GM23338 (cell line): ENCODE results near the gene PRM1. TPM values are rescaled to one million over a fixed set of nuclear protein-coding genes. Genes with fewer than 3 reads are reported as not detected.

Experiments
- ATAC-seq: fragments of 200-7000 bp; cut with Tn5 transposase; 3 replicates; pipeline ENCODE4 v1.9.1; 2020
- DNase-seq: peaks from one replicate; pipeline ENCODE4 v3.0.0-alpha.2; 2015; ENCODE audit warnings: low spot score
- H2AFZ ChIP-seq: fragments of 200-600 bp; sonication (generic); 2 replicates; pipeline ENCODE4 v1.8.0; 2016; ENCODE audit warnings: antibody characterized with exemption, mild to moderate bottlenecking, moderate library complexity
- H3F3A ChIP-seq: fragments of 200-600 bp; sonication (generic); replicated peaks from 2 replicates; pipeline ENCODE4 v1.8.0; 2017; ENCODE audit warnings: antibody characterized with exemption, mixed run types, low read depth
- H3K27ac ChIP-seq: fragments of 200-600 bp; sonication (generic); 2 replicates; pipeline ENCODE4 v1.6.1; 2016; ENCODE audit warnings: low read depth
- H3K27me3 ChIP-seq: fragments of 200-600 bp; sonication (generic); 2 replicates; pipeline ENCODE4 v1.8.0; 2016; ENCODE audit warnings: mild to moderate bottlenecking, mixed run types, moderate library complexity; ENCODE audit not compliant: insufficient read depth
- H3K36me3 ChIP-seq: fragments of 200-600 bp; sonication (generic); 2 replicates; pipeline ENCODE4 v1.8.0; 2016; ENCODE audit warnings: mild to moderate bottlenecking; ENCODE audit not compliant: insufficient read depth
- H3K4me1 ChIP-seq: fragments of 200-600 bp; sonication (generic); 2 replicates; pipeline ENCODE4 v1.8.0; 2016; ENCODE audit warnings: mild to moderate bottlenecking, moderate library complexity; ENCODE audit not compliant: insufficient read depth
- H3K4me2 ChIP-seq: fragments of 200-600 bp; sonication (generic); 2 replicates; pipeline ENCODE4 v1.7.1; 2017; ENCODE audit warnings: mixed run types
- H3K4me3 ChIP-seq: fragments of 200-600 bp; sonication (generic); 2 replicates; pipeline ENCODE4 v1.6.1; 2016; ENCODE audit warnings: mixed run types
- H3K79me2 ChIP-seq: fragments of 200-600 bp; sonication (generic); replicated peaks from 2 replicates; pipeline ENCODE4 v1.8.0; 2017; ENCODE audit warnings: mild to moderate bottlenecking; ENCODE audit not compliant: insufficient read depth
- H3K9me2 ChIP-seq: fragments of 200-600 bp; sonication (generic); 2 replicates; pipeline ENCODE4 v1.8.0; 2017; ENCODE audit not compliant: insufficient read depth
- H4K20me1 ChIP-seq: fragments of 200-600 bp; sonication (generic); replicated peaks from 2 replicates; pipeline ENCODE4 v1.8.0; 2017; ENCODE audit warnings: mild to moderate bottlenecking; ENCODE audit not compliant: insufficient read depth
- H3K27ac Mint-ChIP-seq: 2 replicates; pipeline ENCODE4 v1.8.0; 2020; ENCODE audit warnings: inconsistent platforms, mild to moderate bottlenecking, moderate library complexity, mixed read lengths
- H3K27me3 Mint-ChIP-seq: 3 replicates; pipeline ENCODE4 v1.8.0; 2022; ENCODE audit warnings: low read depth, mild to moderate bottlenecking, moderate library complexity, mixed read lengths, inconsistent platforms; ENCODE audit not compliant: insufficient read depth, poor library complexity
- H3K36me3 Mint-ChIP-seq: 3 replicates; pipeline ENCODE4 v1.8.0; 2021; ENCODE audit warnings: low read depth, mild to moderate bottlenecking, inconsistent platforms, moderate library complexity, mixed read lengths
- H3K4me1 Mint-ChIP-seq: 3 replicates; pipeline ENCODE4 v1.8.0; 2020; ENCODE audit warnings: mild to moderate bottlenecking, inconsistent platforms, mixed read lengths
- H3K4me3 Mint-ChIP-seq: 3 replicates; pipeline ENCODE4 v1.8.0; 2021; ENCODE audit warnings: moderate library complexity, mild to moderate bottlenecking, inconsistent platforms, mixed read lengths
- H3K9me3 Mint-ChIP-seq: 3 replicates; pipeline ENCODE4 v1.8.0; 2020; ENCODE audit warnings: moderate library complexity, mild to moderate bottlenecking, inconsistent platforms, mixed read lengths
- CREB1 ChIP-seq: fragments of 250-450 bp; sonication (Bioruptor Pico); IDR thresholded peaks from 2 replicates; pipeline ENCODE4 v1.5.0; 2020; ENCODE audit warnings: low read depth, mild to moderate bottlenecking, moderate library complexity
- EZH2 ChIP-seq: fragments of 200-600 bp; sonication (generic); IDR thresholded peaks from one replicate; pipeline ENCODE4 v1.8.0; 2017; ENCODE audit warnings: antibody characterized with exemption, mild to moderate bottlenecking, low read depth; ENCODE audit not compliant: unreplicated experiment
- EZH2phosphoT487 ChIP-seq: fragments of 200-600 bp; sonication (generic); IDR thresholded peaks from one replicate; pipeline ENCODE4 v1.8.1; 2018; ENCODE audit warnings: antibody characterized with exemption; ENCODE audit not compliant: unreplicated experiment
- JUNB ChIP-seq: IDR thresholded peaks from one replicate; pipeline ENCODE4 v1.6.1; 2016; ENCODE audit warnings: antibody characterized with exemption; ENCODE audit not compliant: unreplicated experiment
- NANOG ChIP-seq: IDR thresholded peaks from 2 replicates; pipeline ENCODE4 v1.6.1; 2016; ENCODE audit warnings: antibody characterized with exemption, borderline replicate concordance
- POLR2AphosphoS5 ChIP-seq: IDR thresholded peaks from 2 replicates; pipeline ENCODE4 v1.6.1; 2016; ENCODE audit warnings: antibody characterized with exemption, low read depth
- STAT1 ChIP-seq: IDR thresholded peaks from one replicate; pipeline ENCODE4 v1.6.1; 2016; ENCODE audit warnings: antibody characterized with exemption; ENCODE audit not compliant: unreplicated experiment
- ZNF114 ChIP-seq: fragments of 250-450 bp; sonication (Bioruptor Pico); IDR thresholded peaks from 2 replicates; pipeline ENCODE4 v1.5.0; 2020; ENCODE audit warnings: mild to moderate bottlenecking, moderate library complexity
- ZNF331 ChIP-seq: fragments of 250-450 bp; sonication (Bioruptor Pico); IDR thresholded peaks from 2 replicates; pipeline ENCODE4 v1.5.0; 2020; ENCODE audit warnings: low read depth, mild to moderate bottlenecking, moderate library complexity
- ZNF462 ChIP-seq: fragments of 250-450 bp; sonication (Bioruptor Pico); IDR thresholded peaks from 2 replicates; pipeline ENCODE4 v1.5.0; 2020; ENCODE audit warnings: mild to moderate bottlenecking, moderate library complexity
- polyA plus RNA-seq: library from polyadenylated mRNA; unstranded; fragments of >200 nt; fragmentation: Nextera tagmentation; extraction: Ambion mirVana; gene quantifications from 2 replicates; pipeline ENCODE4 v1.2.1, GENCODE V29; 2016
- total RNA-seq: library from RNA; depleted of rRNA; stranded (reverse); fragments of >200 nt; shearing (Covaris generic); gene quantifications from 2 replicates; pipeline ENCODE4 v1.2.3, GENCODE V29; 2014
- TF ChIP-seq, protein P1 (sequence below), 2 experiments: fragments of 200-600 bp in 1 of 2; sonication (generic) in 1 of 2; conservative IDR thresholded peaks; 2 replicates each; pipeline versions ENCODE4 v1.5.1 to v1.6.1; 2016 to 2017; ENCODE audit warnings: antibody characterized with exemption in 2 of 2, low read depth in 2 of 2, mild to moderate bottlenecking in 2 of 2, moderate library complexity in 1 of 2
- TF ChIP-seq, protein P2 (sequence below): IDR thresholded peaks from one replicate; pipeline ENCODE4 v1.6.1; 2018; ENCODE audit warnings: antibody characterized with exemption; ENCODE audit not compliant: unreplicated experiment

Gene PRM1
- total and polyA plus RNA-seq, 2 experiments from 2014 or later = 1.2 TPM; not detected in 1

DNA sequence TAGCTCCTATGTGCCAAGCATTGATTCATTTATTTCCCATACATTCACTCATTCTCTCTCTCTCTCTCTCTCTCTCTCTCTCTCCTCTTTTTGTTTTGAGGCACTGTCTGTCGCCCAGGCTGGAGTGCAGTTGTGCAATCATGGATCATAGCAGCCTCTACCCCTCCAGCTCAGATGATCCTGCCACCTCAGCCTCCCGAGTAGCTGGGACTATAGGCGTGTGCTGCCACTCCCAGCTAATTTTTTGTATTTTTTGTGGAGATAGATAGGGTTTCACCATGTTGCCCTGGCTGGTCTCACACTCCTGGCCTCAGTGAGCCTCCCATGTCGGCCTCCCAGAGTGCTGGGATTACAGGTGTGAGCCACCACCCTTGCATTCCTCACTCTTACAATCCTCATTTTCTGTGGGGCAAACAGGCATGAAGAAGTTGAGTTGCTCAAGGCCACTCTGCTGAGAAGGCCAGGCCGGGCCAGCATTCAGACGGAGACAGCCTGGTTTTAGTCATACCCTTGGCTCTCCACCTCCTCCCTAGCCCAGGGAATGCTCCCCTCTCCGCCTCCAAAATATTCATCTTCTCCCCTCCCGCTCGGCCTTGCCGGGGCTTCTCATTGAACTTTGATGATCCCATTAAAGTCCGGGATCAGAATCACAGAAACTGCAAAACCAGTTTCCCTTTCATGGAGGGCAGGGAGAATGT lies 4.1 kb downstream of the PRM1 start:
- no peaks in the 10 kb centered on the region for H3F3A ChIP-seq
- H3K9me3 Mint-ChIP-seq = peaks cover 3% of the 10 kb centered on the region; the same call in 1 of the 3 replicates
- no peak for ATAC-seq

More for the DNA sequence above, 4.1 kb downstream of the PRM1 start:
- no peaks in the 10 kb centered on the region for H4K20me1 ChIP-seq
- no peak overlapping the region; the same call in 2 of the 3 replicates for H3K4me3 Mint-ChIP-seq
- no peak for TF ChIP-seq ZNF114 (CRISPR knock-in tag)
- TF ChIP-seq STAT1 = no peak
- no peak for TF ChIP-seq ZNF462 (CRISPR knock-in tag)
- TF ChIP-seq EZH2 = no peak
- TF ChIP-seq, protein P1, sequence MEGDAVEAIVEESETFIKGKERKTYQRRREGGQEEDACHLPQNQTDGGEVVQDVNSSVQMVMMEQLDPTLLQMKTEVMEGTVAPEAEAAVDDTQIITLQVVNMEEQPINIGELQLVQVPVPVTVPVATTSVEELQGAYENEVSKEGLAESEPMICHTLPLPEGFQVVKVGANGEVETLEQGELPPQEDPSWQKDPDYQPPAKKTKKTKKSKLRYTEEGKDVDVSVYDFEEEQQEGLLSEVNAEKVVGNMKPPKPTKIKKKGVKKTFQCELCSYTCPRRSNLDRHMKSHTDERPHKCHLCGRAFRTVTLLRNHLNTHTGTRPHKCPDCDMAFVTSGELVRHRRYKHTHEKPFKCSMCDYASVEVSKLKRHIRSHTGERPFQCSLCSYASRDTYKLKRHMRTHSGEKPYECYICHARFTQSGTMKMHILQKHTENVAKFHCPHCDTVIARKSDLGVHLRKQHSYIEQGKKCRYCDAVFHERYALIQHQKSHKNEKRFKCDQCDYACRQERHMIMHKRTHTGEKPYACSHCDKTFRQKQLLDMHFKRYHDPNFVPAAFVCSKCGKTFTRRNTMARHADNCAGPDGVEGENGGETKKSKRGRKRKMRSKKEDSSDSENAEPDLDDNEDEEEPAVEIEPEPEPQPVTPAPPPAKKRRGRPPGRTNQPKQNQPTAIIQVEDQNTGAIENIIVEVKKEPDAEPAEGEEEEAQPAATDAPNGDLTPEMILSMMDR (conservative IDR thresholded peaks at IDR 0.05; ENCODE audit: low read depth in 2 of 2) = no peak
- no peak for TF ChIP-seq JUNB
- TF ChIP-seq CREB1 (CRISPR knock-in tag) = no peak
- TF ChIP-seq, protein P2, sequence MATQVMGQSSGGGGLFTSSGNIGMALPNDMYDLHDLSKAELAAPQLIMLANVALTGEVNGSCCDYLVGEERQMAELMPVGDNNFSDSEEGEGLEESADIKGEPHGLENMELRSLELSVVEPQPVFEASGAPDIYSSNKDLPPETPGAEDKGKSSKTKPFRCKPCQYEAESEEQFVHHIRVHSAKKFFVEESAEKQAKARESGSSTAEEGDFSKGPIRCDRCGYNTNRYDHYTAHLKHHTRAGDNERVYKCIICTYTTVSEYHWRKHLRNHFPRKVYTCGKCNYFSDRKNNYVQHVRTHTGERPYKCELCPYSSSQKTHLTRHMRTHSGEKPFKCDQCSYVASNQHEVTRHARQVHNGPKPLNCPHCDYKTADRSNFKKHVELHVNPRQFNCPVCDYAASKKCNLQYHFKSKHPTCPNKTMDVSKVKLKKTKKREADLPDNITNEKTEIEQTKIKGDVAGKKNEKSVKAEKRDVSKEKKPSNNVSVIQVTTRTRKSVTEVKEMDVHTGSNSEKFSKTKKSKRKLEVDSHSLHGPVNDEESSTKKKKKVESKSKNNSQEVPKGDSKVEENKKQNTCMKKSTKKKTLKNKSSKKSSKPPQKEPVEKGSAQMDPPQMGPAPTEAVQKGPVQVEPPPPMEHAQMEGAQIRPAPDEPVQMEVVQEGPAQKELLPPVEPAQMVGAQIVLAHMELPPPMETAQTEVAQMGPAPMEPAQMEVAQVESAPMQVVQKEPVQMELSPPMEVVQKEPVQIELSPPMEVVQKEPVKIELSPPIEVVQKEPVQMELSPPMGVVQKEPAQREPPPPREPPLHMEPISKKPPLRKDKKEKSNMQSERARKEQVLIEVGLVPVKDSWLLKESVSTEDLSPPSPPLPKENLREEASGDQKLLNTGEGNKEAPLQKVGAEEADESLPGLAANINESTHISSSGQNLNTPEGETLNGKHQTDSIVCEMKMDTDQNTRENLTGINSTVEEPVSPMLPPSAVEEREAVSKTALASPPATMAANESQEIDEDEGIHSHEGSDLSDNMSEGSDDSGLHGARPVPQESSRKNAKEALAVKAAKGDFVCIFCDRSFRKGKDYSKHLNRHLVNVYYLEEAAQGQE = no peak
- TF ChIP-seq POLR2AphosphoS5 = no peak
- TF ChIP-seq NANOG = no peak
- no peak for TF ChIP-seq ZNF331 (CRISPR knock-in tag)
- TF ChIP-seq EZH2phosphoT487 = no peak
- no peaks in the 10 kb centered on the region for H3K79me2 ChIP-seq
- H3K27ac Mint-ChIP-seq = no peak overlapping the region
- no peak for DNase-seq
- no peaks in the 10 kb centered on the region; the same call in 1 of the 2 replicates for H3K4me1 ChIP-seq
- H3K4me3 ChIP-seq = no peak overlapping the region
- 0 out of 2 replicates have a peak overlapping the region, but pooled peaks have one; percentile 10 for H2AFZ ChIP-seq
- no peaks in the 10 kb centered on the region for H3K27me3 ChIP-seq
- H3K36me3 ChIP-seq = no peaks in the 10 kb centered on the region
- peaks cover 14% of the 10 kb centered on the region for H3K4me1 Mint-ChIP-seq
- H3K27me3 Mint-ChIP-seq = peaks cover 16% of the 10 kb centered on the region
- no peak overlapping the region for H3K27ac ChIP-seq
- H3K9me2 ChIP-seq = no peaks in the 10 kb centered on the region
- no peaks in the 10 kb centered on the region; the same call in 2 of the 3 replicates for H3K36me3 Mint-ChIP-seq
- H3K4me2 ChIP-seq = no peak overlapping the region
